Thyroid gland (tissue), 4 donors: ENCODE measurements around the gene PPHLN1. TPM values are rescaled to one million over a fixed set of nuclear protein-coding genes. Genes with fewer than 3 reads are reported as not detected.
A peak's percentile ranks its signal among the peaks of the same experiment; 100 is the strongest.

Experiments
- DNase-seq, 2 donors: peaks; one replicate each; pipeline ENCODE4 v3.0.0-alpha.2; 2019
- H3K27ac ChIP-seq, 3 donors: fragments of 200-600 bp; sonication (generic); 1 replicate in 2 of 3; 2 replicates in 1 of 3; pipeline ENCODE4 v1.5.1; 2016 to 2019; ENCODE audit warnings: mild to moderate bottlenecking in 1 of 3, moderate library complexity in 1 of 3
- H3K27me3 ChIP-seq: fragments of 200-600 bp; sonication (generic); one replicate; pipeline ENCODE4 v1.5.1; 2019
- H3K36me3 ChIP-seq, 2 donors: fragments of 200-600 bp; sonication (generic); one replicate each; pipeline ENCODE4 v1.5.1; 2016 to 2019
- H3K4me1 ChIP-seq, 2 donors: fragments of 200-600 bp; sonication (generic); one replicate each; pipeline ENCODE4 v1.5.1; 2017 to 2019
- H3K4me3 ChIP-seq, 3 donors: fragments of 200-600 bp; sonication (generic); replicated peaks in 1 of 3; 1 replicate in 2 of 3; 2 replicates in 1 of 3; pipeline ENCODE4 v1.5.1; 2016; ENCODE audit warnings: mild to moderate bottlenecking in 1 of 3
- H3K9me3 ChIP-seq: fragments of 200-600 bp; sonication (generic); one replicate; pipeline ENCODE4 v1.5.1; 2017
- CTCF ChIP-seq, 6 experiments: fragments of 200-600 bp in 3 of 6; fragments of 450-650 bp in 3 of 6; sonication (generic) in 3 of 6; IDR thresholded peaks; one replicate each; pipeline ENCODE4 v1.5.1; 2016 to 2019; ENCODE audit warnings: antibody characterized with exemption in 6 of 6, mild to moderate bottlenecking in 2 of 6, inconsistent platforms in 1 of 6, moderate library complexity in 1 of 6
- POLR2A ChIP-seq, 2 donors: fragments of 450-650 bp; IDR thresholded peaks; one replicate each; pipeline ENCODE4 v1.6.1; 2017; ENCODE audit warnings: antibody characterized with exemption in 2 of 2, mild to moderate bottlenecking in 2 of 2, moderate library complexity in 1 of 2
- WGBS, 2 donors: methylation state at CpG; one replicate each; pipeline ENCODE4 v1.1.5; 2017; 5-methylcytosine and 5-hydroxymethylcytosine counted together
- intact Hi-C: fragments of 100-400 bp; cut with DNase I; formaldehyde crosslinking; loops from one replicate; pipeline ENCODE4 v1.15.1; 2023
- total RNA-seq, 4 donors: library from RNA; depleted of rRNA; stranded (reverse); fragments of >200 nt; gene quantifications; one replicate each; pipeline ENCODE4 v1.2.3, GENCODE V29; 2016

Gene PPHLN1
- total RNA-seq, 4 donors from 2014 or later, result 57.9 to 91.3 (median 66.3) TPM

GRCh38 chr12:42320796-42321195 lies 5.2 kb upstream of the PPHLN1 start:
- peaks cover 0 to 2% of the 10 kb centered on the region in 2 donors for H3K4me1 ChIP-seq
- peaks cover 0 to 5% of the 10 kb centered on the region in 2 donors for H3K36me3 ChIP-seq
- no peak overlapping the region for H3K4me3 ChIP-seq
- TF ChIP-seq POLR2A (IDR thresholded peaks at IDR 0.05), result no peak
- TF ChIP-seq CTCF (IDR thresholded peaks at IDR 0.05), result no peak
- no peak overlapping the region for H3K27ac ChIP-seq
- no peaks in the 10 kb centered on the region for H3K9me3 ChIP-seq
- no peak for DNase-seq
- intact Hi-C loops, result no loop called here
- no peaks in the 10 kb centered on the region for H3K27me3 ChIP-seq

GRCh38 chr12:42322567-42322966 lies 3.4 kb upstream of the PPHLN1 start:
- H3K36me3 ChIP-seq, result peaks cover 0 to 5% of the 10 kb centered on the region in 2 donors
- H3K9me3 ChIP-seq, result no peaks in the 10 kb centered on the region
- no peaks in the 10 kb centered on the region for H3K27me3 ChIP-seq
- no peak for DNase-seq
- peaks cover 9 to 12% of the 10 kb centered on the region in 2 donors for H3K4me1 ChIP-seq
- intact Hi-C loops, result no loop called here
- TF ChIP-seq CTCF (IDR thresholded peaks at IDR 0.05) (no peak), POLR2A (IDR thresholded peaks at IDR 0.05) (no peak)
- no peak overlapping the region for H3K27ac ChIP-seq
- no peak overlapping the region for H3K4me3 ChIP-seq

GRCh38 chr12:42323856-42324255 lies 2.1 kb upstream of the PPHLN1 start:
- no peak for TF ChIP-seq POLR2A (IDR thresholded peaks at IDR 0.05)
- TF ChIP-seq CTCF (IDR thresholded peaks at IDR 0.05), result no peak
- H3K4me1 ChIP-seq, result peaks cover 15 to 18% of the 10 kb centered on the region in 2 donors
- H3K9me3 ChIP-seq, result no peaks in the 10 kb centered on the region
- no peak overlapping the region for H3K4me3 ChIP-seq
- no peaks in the 10 kb centered on the region for H3K27me3 ChIP-seq
- peaks cover 0 to 5% of the 10 kb centered on the region in 2 donors for H3K36me3 ChIP-seq
- intact Hi-C loops, result no loop called here
- H3K27ac ChIP-seq, result no peak overlapping the region
- 91 to 95% methylated on average over 6 of the region's 6 CpGs for WGBS, 2 donors
- DNase-seq, result no peak

GRCh38 chr12:42325326-42325652 lies 678 bp upstream of the PPHLN1 start:
- intact Hi-C loops, result loop anchor here (5.0 kb wide), 1 partner anchor 88 kb away; the partner anchor contains the start of gene YAF2
- DNase-seq, result no peak

More at GRCh38 chr12:42325326-42325652, 678 bp upstream of the PPHLN1 start:
- H3K27ac ChIP-seq, result peak overlapping the region; percentile 77 to 93 (median 86)
- H3K36me3 ChIP-seq, result peaks cover 0 to 5% of the 10 kb centered on the region in 2 donors
- peak overlapping the region; percentile 58 to 87 (median 61) for H3K4me3 ChIP-seq
- H3K9me3 ChIP-seq, result no peaks in the 10 kb centered on the region
- no peaks in the 10 kb centered on the region for H3K27me3 ChIP-seq
- WGBS, 2 donors, result 44 to 47% methylated on average over 7 of the region's 7 CpGs
- no peak for TF ChIP-seq POLR2A (IDR thresholded peaks at IDR 0.05)
- no peak for TF ChIP-seq CTCF (IDR thresholded peaks at IDR 0.05)
- H3K4me1 ChIP-seq, result peaks cover 15 to 18% of the 10 kb centered on the region in 2 donors
